GM12873 (cell line): ENCODE measurements around the gene OLA1.

ENCODE experiments used
- TF ChIP-seq, protein P1 (sequence below): IDR thresholded peaks from 2 replicates; pipeline ENCODE4 v1.5.1; 2012; ENCODE audit warnings: low read depth, mild to moderate bottlenecking, moderate library complexity, low read length, control low read depth; ENCODE audit not compliant: insufficient read depth; ENCODE audit errors: missing control alignments

OLA1 gene

DNA sequence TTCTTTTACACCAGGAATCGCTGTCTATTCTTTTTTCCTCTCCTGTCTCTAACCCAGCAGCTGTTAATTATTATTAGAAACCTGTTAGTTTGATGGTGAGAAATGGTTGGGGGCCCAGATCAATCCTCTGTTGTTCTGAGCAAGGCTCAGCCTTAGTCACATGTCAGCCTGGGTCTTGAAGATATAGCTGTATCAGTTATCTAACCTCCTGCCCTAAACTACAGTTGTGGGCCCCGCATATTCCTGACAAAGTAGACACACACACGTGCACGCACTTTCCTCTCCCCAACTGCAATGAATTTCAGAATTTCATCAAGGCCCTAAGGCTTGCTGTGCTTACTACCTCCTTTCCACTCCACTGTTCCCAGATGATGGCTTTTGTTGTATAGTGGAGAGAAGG, 54.6 kb downstream of the OLA1 start:
- TF ChIP-seq, protein P1, sequence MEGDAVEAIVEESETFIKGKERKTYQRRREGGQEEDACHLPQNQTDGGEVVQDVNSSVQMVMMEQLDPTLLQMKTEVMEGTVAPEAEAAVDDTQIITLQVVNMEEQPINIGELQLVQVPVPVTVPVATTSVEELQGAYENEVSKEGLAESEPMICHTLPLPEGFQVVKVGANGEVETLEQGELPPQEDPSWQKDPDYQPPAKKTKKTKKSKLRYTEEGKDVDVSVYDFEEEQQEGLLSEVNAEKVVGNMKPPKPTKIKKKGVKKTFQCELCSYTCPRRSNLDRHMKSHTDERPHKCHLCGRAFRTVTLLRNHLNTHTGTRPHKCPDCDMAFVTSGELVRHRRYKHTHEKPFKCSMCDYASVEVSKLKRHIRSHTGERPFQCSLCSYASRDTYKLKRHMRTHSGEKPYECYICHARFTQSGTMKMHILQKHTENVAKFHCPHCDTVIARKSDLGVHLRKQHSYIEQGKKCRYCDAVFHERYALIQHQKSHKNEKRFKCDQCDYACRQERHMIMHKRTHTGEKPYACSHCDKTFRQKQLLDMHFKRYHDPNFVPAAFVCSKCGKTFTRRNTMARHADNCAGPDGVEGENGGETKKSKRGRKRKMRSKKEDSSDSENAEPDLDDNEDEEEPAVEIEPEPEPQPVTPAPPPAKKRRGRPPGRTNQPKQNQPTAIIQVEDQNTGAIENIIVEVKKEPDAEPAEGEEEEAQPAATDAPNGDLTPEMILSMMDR, result no peak

DNA sequence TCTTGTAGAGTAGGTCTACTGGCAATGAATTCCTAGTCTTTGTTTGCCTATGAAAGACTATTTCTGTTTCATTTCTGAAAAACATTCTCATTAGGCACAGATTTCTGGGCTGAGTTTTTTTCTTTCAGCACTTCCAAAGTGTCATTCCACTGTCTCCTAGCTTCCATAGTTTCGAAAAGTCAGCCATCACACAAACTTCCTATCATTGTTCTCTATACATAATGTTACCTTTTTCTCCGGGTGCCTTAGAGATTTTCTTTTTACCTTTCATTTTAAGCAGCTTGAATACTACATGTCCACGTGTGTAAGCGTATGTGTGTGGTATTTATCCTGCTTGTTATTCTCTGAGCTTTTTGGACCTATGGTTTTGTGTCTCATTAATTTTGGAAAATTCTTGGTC, 55.7 kb downstream of the OLA1 start:
- TF ChIP-seq, protein P1, result no peak

DNA sequence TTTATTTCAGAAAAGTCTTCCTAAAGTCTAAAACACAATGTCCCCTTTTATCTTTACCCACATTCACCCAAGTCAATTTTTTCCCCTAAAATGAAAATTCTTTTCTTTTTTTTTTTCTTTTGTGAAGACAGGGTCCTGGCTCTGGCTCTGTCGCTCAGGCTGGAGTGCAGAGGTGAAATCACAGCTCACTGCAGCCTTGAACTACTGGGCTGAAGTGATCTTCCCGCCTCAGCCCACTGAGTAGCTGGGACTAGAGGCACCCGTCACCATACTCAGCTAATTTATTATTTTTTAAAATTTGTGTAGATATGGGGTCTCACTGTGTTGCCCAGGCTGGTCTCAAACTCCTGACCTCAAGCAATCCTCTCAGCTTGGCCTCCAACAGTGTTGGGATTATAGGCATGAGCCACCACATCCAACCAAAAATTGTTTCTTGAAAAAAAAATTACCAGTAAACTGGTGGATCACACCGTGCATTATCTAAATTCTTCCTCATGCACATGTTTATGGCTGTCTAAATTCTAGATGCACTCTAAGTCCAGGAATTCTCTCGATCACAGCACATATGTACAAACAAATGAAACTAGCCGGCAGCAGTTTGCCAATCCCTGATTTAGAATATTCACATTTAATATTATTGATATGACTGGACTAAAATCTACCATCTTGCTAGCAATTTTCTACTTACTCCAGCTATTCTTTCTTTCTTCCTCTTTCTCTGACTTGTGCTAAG, 56.8 kb downstream of the OLA1 start:
- TF ChIP-seq, protein P1, result no peak

DNA sequence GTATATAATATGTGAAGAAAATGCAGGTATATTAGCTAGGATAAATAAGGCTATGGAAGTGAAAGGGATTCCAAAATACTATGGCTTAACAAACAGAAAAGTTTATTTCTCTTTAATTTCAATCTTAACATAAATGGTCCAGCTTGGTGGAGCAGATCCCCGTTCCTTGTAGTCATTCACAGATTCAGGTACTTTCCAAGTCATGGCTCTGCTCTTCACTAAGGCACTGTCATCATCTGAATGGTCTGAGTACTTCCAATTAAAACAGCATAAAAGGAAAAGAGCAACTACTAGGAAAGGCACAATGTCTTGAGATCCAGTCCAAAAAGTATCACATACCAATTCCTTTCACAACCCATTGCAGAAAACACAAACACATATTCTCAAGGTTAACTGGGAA, 63.4 kb downstream of the OLA1 start:
- TF ChIP-seq, protein P1, result no peak

DNA sequence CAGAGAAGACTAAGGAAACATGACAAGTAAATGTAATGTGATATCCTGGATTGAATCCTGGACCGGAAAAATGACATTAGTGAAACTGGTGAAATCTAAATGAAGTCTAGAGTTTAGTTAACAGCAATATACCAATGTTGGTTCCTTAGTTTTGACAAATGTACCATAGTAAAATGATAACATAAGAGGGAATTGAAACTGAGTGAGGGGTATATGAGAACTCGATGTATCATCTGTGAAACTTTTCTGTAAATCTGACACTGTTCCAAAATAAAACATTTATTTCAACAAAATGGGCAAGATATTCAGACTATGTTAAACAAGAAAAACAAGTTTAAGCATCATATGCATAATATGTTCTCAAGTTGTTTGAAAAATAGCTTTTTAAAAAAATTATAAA, 63.8 kb downstream of the OLA1 start:
- TF ChIP-seq, protein P1, result no peak

GRCh38 chr2:174183076-174183475, 65.3 kb downstream of the OLA1 start:
- TF ChIP-seq, protein P1, result no peak

- TF ChIP-seq, protein P1, result no peak
Observed at GRCh38 chr2:174181368-174181767, 67.0 kb downstream of the OLA1 start.
